Prostate gland (tissue), 2 donors: ENCODE measurements around the gene SCGN. TPM values are rescaled to one million over a fixed set of nuclear protein-coding genes. Genes with fewer than 3 reads are reported as not detected.

Experiments
- DNase-seq: peaks from one replicate; pipeline ENCODE4 v3.0.0-alpha.2; 2019; ENCODE audit warnings: low spot score
- H3K27ac ChIP-seq, 2 donors: fragments of 200-600 bp; sonication (generic); 2 replicates each; pipeline ENCODE4 v1.5.1; 2017 to 2019
- H3K27me3 ChIP-seq: fragments of 200-600 bp; sonication (generic); replicated peaks from 2 replicates; pipeline ENCODE4 v1.5.1; 2019; ENCODE audit not compliant: insufficient read depth
- H3K36me3 ChIP-seq, 2 donors: fragments of 200-600 bp; sonication (generic); 1 replicate in 1 of 2; 2 replicates in 1 of 2; pipeline versions ENCODE4 v1.5.1 to v1.8.1; 2017 to 2019
- H3K4me1 ChIP-seq: fragments of 200-600 bp; sonication (generic); replicated peaks from 2 replicates; pipeline ENCODE4 v1.5.1; 2019
- H3K4me3 ChIP-seq, 2 donors: fragments of 200-600 bp; sonication (generic); 2 replicates each; pipeline ENCODE4 v1.5.1; 2017 to 2019
- H3K9me3 ChIP-seq: fragments of 200-600 bp; sonication (generic); 2 replicates; pipeline ENCODE4 v1.5.1; 2017
- CTCF ChIP-seq, 4 experiments: fragments of 200-600 bp in 2 of 4; fragments of 450-650 bp in 2 of 4; sonication (generic) in 2 of 4; IDR thresholded peaks; 1 replicate in 3 of 4; 2 replicates in 1 of 4; pipeline ENCODE4 v1.5.1; 2016 to 2019; ENCODE audit warnings: antibody characterized with exemption in 4 of 4, mild to moderate bottlenecking in 2 of 4, moderate library complexity in 2 of 4
- POLR2A ChIP-seq: fragments of 450-650 bp; IDR thresholded peaks from one replicate; pipeline ENCODE4 v1.6.1; 2016; ENCODE audit warnings: antibody characterized with exemption, mild to moderate bottlenecking
- POLR2AphosphoS5 ChIP-seq: sonication (generic); formaldehyde crosslinking; IDR thresholded peaks from one replicate; pipeline ENCODE4 v1.6.1; 2017; ENCODE audit warnings: antibody characterized with exemption
- WGBS: methylation state at CpG from one replicate; pipeline ENCODE4 v1.1.5; 2018; 5-methylcytosine and 5-hydroxymethylcytosine counted together
- intact Hi-C: fragments of 100-400 bp; cut with DNase I; formaldehyde crosslinking; loops from one replicate; pipeline ENCODE4 v1.14.2; 2022
- total RNA-seq, 2 donors: library from RNA; depleted of rRNA; stranded (reverse); fragments of >200 nt; gene quantifications; one replicate each; pipeline ENCODE4 v1.1.0, GENCODE V29; 2016

The SCGN gene
- total RNA-seq, 2 donors from 2014 or later, result 2.6 TPM; not detected in 1

DNA sequence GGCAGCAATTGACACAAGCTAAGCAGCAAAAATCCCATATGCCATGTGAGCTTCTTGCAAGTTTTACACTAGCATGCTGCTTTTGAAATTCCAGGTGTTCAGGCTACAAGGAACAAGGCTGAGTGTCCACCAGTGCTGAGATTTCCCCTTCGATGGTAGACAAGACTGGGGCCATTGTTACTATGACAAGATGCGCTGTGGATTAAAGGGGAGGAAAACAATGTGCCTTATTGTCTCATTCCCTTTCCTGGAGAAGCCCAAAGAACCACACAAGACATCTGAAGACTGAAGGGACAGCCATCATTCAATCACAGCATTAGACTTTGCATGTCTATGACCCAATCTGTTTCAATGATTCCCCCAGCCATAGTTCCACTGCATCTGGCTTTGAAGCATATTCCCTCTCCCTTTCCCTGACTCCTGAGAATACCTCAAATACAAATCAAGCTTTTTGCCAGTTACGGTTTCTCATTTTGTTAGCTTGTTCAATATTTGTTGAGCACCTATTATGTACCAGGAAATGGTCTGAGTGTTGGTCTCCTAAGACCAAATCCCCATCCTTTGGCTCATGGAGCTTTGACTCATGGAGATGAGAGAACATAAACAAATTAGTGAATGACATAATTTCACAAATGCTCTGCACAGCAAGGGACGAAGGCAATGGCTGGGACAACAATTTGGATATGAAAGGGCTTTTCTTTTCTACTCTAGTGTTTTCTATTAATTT, 23.4 kb upstream of the SCGN start:
- 78% methylated on average over 4 of the region's 4 CpGs for WGBS
- no peak overlapping the region for H3K27ac ChIP-seq
- H3K27me3 ChIP-seq, result no peaks in the 10 kb centered on the region
- H3K4me3 ChIP-seq, result no peak overlapping the region
- TF ChIP-seq POLR2AphosphoS5, result no peak
- TF ChIP-seq POLR2A, result no peak
- TF ChIP-seq CTCF (IDR thresholded peaks at IDR 0.05), result no peak
- intact Hi-C loops, result no loop called here
- no peaks in the 10 kb centered on the region for H3K4me1 ChIP-seq
- H3K36me3 ChIP-seq, result no peaks in the 10 kb centered on the region
- DNase-seq, result no peak
- no peaks in the 10 kb centered on the region for H3K9me3 ChIP-seq

- Histone ChIP-seq H3K4me3 (no peak overlapping the region), H3K36me3 (no peaks in the 10 kb centered on the region), H3K9me3 (no peaks in the 10 kb centered on the region), H3K27ac (no peak overlapping the region), H3K4me1 (no peaks in the 10 kb centered on the region), H3K27me3 (no peaks in the 10 kb centered on the region)
- intact Hi-C loops, result no loop called here
- WGBS, result 67% methylated on average over 4 of the region's 4 CpGs
- no peak for DNase-seq
- no peak for TF ChIP-seq POLR2AphosphoS5
- TF ChIP-seq POLR2A, result no peak
- no peak for TF ChIP-seq CTCF (IDR thresholded peaks at IDR 0.05)
Observed at GRCh38 chr6:25629198-25629576, 22.8 kb upstream of the SCGN start.

- no peak for DNase-seq
- Histone ChIP-seq H3K9me3 (no peaks in the 10 kb centered on the region), H3K36me3 (no peaks in the 10 kb centered on the region), H3K27ac (no peak overlapping the region), H3K4me3 (no peak overlapping the region), H3K4me1 (no peaks in the 10 kb centered on the region), H3K27me3 (no peaks in the 10 kb centered on the region)
- intact Hi-C loops, result no loop called here
- TF ChIP-seq POLR2AphosphoS5 (no peak), CTCF (IDR thresholded peaks at IDR 0.05) (no peak), POLR2A (no peak)
- 68% methylated on average over 4 of the region's 4 CpGs for WGBS
Observed at GRCh38 chr6:25630508-25631278, 21.3 kb upstream of the SCGN start.

GRCh38 chr6:25635886-25636317, 16.1 kb upstream of the SCGN start:
- H3K4me3 ChIP-seq, result no peak overlapping the region
- intact Hi-C loops, result no loop called here
- no peaks in the 10 kb centered on the region for H3K9me3 ChIP-seq
- no peaks in the 10 kb centered on the region for H3K4me1 ChIP-seq
- no peak for DNase-seq
- TF ChIP-seq POLR2A (no peak), CTCF (IDR thresholded peaks at IDR 0.05) (no peak), POLR2AphosphoS5 (no peak)
- no peaks in the 10 kb centered on the region for H3K36me3 ChIP-seq
- H3K27me3 ChIP-seq, result no peaks in the 10 kb centered on the region
- H3K27ac ChIP-seq, result no peak overlapping the region
- WGBS, result 95% methylated on average over 2 of the region's 2 CpGs

- Histone ChIP-seq H3K4me3 (no peak overlapping the region), H3K36me3 (no peaks in the 10 kb centered on the region), H3K27ac (no peak overlapping the region), H3K27me3 (no peaks in the 10 kb centered on the region), H3K9me3 (no peaks in the 10 kb centered on the region), H3K4me1 (peaks cover 4% of the 10 kb centered on the region)
- intact Hi-C loops, result no loop called here
- 73% methylated on average over 1 of the region's 1 CpG for WGBS
- no peak for TF ChIP-seq POLR2AphosphoS5
- no peak for TF ChIP-seq POLR2A
- no peak for TF ChIP-seq CTCF (IDR thresholded peaks at IDR 0.05)
- no peak for DNase-seq
Observed at GRCh38 chr6:25637211-25637610, 14.8 kb upstream of the SCGN start.
